ENCODE data around the gene NPPB. TPM values are rescaled to one million over a fixed set of nuclear protein-coding genes. Genes with fewer than 3 reads are reported as not detected.
A peak's percentile ranks its signal among the peaks of the same experiment; 100 is the strongest.

The NPPB gene
- total RNA-seq, 2 experiments from 2014 or later, result not detected

DNA sequence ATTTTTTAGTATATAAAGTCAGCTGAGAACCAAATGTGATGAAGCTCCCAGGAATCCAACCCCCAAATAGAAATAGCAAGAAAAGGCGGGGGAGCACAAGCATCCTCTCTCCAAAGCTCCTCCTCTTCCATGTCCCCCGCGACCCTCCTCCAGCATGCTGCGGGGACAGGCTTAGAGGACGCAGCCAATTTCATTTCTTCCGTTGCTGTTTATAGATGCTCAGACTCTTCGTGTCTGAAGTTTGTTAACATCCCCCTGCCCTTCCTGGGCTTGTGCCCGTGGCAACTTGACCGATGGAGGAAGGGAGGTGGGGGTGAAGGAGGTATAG is 10.4 kb downstream of the NPPB start:
- Mint-ChIP-seq H3K4me3 (no peak overlapping the region), H3K9me3 (no peaks in the 10 kb centered on the region), H3K4me1 (ENCODE audit: low read depth) (no peaks in the 10 kb centered on the region), H3K27ac (no peak overlapping the region), H3K27me3 (ENCODE audit: low read depth) (peaks cover 5% of the 10 kb centered on the region), H3K36me3 (ENCODE audit: low read depth) (peaks cover 11% of the 10 kb centered on the region)
- intact Hi-C loops (cut with micrococcal nuclease), result no loop called here
- DNase-seq, result no peak
- CTCF ChIA-PET, result no interaction called here

DNA sequence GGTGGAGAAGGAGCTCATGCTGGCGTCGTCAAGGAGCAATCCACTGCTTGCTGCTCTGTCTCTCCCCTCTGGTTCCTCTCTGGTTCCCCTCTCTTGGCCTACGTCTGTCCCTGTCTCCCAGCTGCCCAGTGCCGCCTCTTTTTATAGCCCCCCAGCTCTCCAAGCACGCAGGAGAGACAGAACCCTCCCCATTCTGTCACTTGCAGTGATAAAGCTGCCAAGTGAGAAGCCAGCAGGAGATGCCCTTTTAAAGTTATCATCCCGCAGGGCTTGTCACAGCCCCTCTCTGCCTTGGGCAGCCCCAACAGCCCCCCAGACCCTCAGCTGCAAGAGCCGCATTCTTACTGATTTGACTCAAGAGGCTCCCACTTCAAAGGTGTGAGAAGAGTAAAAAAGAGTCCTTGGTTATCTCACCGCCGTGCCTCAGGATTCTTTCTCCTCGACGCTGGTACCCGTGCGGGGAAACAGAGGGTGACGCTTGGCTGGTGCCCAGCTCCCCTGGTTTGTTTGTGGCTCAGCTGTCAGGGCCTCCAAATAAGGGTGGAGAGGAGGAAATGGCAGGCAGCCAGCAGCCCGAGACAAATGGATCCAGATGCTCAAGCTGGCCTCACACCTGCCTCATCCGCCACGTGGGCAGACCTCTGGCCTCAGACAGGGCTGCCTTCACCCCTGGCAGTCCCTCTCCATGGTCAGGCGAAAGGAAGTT is 10.9 kb downstream of the NPPB start, which contains the start of gene NPPA:
NPPA (minus strand) TSS at position 117 of the 706 bp plus-strand sequence; CDS start at position 18, 99 bp downstream.
- Mint-ChIP-seq H3K9me3 (no peaks in the 10 kb centered on the region), H3K4me3 (no peak within 1 kb of the TSS), H3K36me3 (ENCODE audit: low read depth) (peaks cover 11% of the 10 kb centered on the region), H3K27me3 (ENCODE audit: low read depth) (peaks cover 1% of the 10 kb centered on the region), H3K4me1 (ENCODE audit: low read depth) (no peaks in the 10 kb centered on the region), H3K27ac (no peak within 1 kb of the TSS)
- CTCF ChIA-PET, result no interaction called here
- intact Hi-C loops (cut with micrococcal nuclease), result no loop called here
- DNase-seq, result no peak

DNA sequence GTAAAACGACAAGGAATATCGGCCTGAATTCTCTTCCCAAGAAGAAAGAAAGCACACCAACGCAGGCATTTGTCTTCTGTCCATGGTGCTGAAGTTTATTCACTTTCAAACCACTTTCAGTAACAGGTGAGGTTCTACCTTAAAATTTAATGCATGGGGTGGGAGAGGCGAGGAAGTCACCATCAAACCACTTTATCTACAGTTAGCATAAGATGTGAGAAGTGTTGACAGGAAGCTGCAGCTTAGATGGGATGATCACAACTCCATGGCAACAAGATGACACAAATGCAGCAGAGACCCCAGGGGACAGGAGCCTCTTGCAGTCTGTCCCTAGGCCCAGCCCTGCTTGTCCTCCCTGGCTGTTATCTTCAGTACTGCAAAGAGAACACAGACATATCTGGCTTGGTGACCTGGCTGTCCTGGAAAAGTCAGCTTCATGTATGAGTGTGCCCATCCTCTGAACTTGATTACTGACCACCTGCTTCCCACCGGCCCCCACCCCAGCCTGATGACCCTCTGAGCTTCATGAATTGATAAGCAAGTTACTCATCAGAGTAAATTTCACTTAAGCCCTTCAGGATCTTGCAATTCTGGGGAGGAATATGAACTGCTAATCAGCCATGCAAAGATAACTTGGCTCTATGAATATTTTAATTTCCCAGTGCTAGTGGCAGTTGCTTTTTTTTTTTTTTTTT is 13.0 kb downstream of the NPPB start:
- Mint-ChIP-seq H3K4me3 (no peak overlapping the region), H3K4me1 (ENCODE audit: low read depth) (no peaks in the 10 kb centered on the region), H3K9me3 (no peaks in the 10 kb centered on the region), H3K27me3 (ENCODE audit: low read depth) (no peaks in the 10 kb centered on the region), H3K36me3 (ENCODE audit: low read depth) (peaks cover 18% of the 10 kb centered on the region), H3K27ac (no peak overlapping the region)
- intact Hi-C loops (cut with micrococcal nuclease), result no loop called here
- CTCF ChIA-PET, result interaction anchor here (1.0 kb wide), 1 partner anchor 201 kb away, joined by 3 read pairs; no protein-coding TSS in a partner anchor
- DNase-seq, result no peak

GRCh38 chr1:11842154-11843041 is 16.3 kb downstream of the NPPB start:
- Mint-ChIP-seq H3K36me3 (ENCODE audit: low read depth) (peaks cover 27% of the 10 kb centered on the region), H3K27ac (no peak overlapping the region), H3K27me3 (ENCODE audit: low read depth) (no peaks in the 10 kb centered on the region), H3K9me3 (no peaks in the 10 kb centered on the region), H3K4me3 (no peak overlapping the region), H3K4me1 (ENCODE audit: low read depth) (no peaks in the 10 kb centered on the region)
- no peak for DNase-seq
- CTCF ChIA-PET, result interaction anchor here (1.0 to 1.6 kb wide), 2 partner anchors 50 to 56 kb away, joined by 3 to 7 read pairs; no protein-coding TSS in a partner anchor
- intact Hi-C loops (cut with micrococcal nuclease), result no loop called here

- no peaks in the 10 kb centered on the region for H3K9me3 Mint-ChIP-seq
- no peak overlapping the region for H3K27ac Mint-ChIP-seq
- no peak overlapping the region for H3K4me3 Mint-ChIP-seq
- CTCF ChIA-PET, result interaction anchor here (1.3 to 1.6 kb wide), 2 partner anchors 14 to 51 kb away, joined by 3 to 7 read pairs; no protein-coding TSS in a partner anchor
- H3K36me3 Mint-ChIP-seq (ENCODE audit: low read depth), result peaks cover 27% of the 10 kb centered on the region
- intact Hi-C loops (cut with micrococcal nuclease), result no loop called here
- no peaks in the 10 kb centered on the region for H3K27me3 Mint-ChIP-seq (ENCODE audit: low read depth)
- H3K4me1 Mint-ChIP-seq (ENCODE audit: low read depth), result no peaks in the 10 kb centered on the region
- DNase-seq, result no peak
Observed at GRCh38 chr1:11841245-11842153, 17.2 kb downstream of the NPPB start.

GRCh38 chr1:11839727-11840705 is 18.7 kb downstream of the NPPB start:
- no peaks in the 10 kb centered on the region for H3K9me3 Mint-ChIP-seq
- H3K27ac Mint-ChIP-seq, result no peak overlapping the region
- DNase-seq, result no peak
- CTCF ChIA-PET, result interaction anchor here (1.3 kb wide), 1 partner anchor 12 kb away, joined by 3 read pairs; no protein-coding TSS in a partner anchor
- no peaks in the 10 kb centered on the region for H3K4me1 Mint-ChIP-seq (ENCODE audit: low read depth)
- H3K4me3 Mint-ChIP-seq, result no peak overlapping the region
- H3K27me3 Mint-ChIP-seq (ENCODE audit: low read depth), result no peaks in the 10 kb centered on the region
- H3K36me3 Mint-ChIP-seq (ENCODE audit: low read depth), result peaks cover 25% of the 10 kb centered on the region
- intact Hi-C loops (cut with micrococcal nuclease), result loop anchor here (5.0 kb wide), 1 partner anchor 127 kb away; no protein-coding TSS in a partner anchor

DNA sequence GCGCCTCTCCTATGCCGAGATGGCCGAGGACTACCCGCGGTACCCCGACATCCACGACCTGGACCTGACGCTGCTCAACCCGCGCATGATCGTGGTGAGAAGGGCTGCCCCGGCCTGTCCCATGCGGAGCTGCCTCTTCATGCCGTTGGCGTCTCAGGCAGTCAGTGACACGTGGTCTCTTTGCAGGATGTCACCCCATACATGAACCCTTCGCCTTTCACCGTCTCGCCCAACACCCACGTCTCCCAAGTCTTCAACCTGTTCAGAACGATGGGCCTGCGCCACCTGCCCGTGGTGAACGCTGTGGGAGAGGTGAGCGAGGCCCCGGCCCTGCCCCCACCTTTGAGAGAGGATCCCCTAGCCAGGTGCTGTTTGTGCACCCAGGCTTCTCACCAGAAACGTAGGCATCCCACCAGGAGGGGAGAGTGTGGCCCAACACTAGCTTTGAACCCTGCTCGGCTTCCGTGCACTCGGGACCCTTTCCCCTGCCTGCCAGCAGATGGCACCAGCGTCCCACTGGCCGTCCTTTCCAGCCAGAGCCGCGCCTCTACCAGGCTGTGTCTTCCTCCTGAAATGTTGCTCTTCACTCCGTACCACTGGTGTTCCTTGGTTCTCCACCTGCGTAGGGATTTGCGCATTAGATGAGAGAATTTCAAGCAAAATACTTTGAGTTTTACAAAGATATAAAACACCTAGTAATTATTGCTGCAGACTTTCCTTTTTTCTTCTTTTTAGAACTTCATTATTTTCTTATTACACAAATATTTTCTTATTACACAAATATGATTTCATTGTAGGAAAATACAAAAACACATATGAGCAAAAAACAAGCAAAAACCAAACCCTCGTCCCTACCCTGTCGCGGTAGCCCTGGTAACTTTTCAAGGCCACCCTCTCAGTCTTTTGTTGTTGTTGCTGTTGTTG is 20.1 kb downstream of the NPPB start:
- CTCF ChIA-PET, result interaction anchor here (0.6 to 1.4 kb wide), 16 partner anchors 13 to 430 kb away, joined by 3 to 6 read pairs (median 3); no protein-coding TSS in a partner anchor
- Mint-ChIP-seq H3K27me3 (ENCODE audit: low read depth) (no peaks in the 10 kb centered on the region), H3K9me3 (no peaks in the 10 kb centered on the region)

DNA sequence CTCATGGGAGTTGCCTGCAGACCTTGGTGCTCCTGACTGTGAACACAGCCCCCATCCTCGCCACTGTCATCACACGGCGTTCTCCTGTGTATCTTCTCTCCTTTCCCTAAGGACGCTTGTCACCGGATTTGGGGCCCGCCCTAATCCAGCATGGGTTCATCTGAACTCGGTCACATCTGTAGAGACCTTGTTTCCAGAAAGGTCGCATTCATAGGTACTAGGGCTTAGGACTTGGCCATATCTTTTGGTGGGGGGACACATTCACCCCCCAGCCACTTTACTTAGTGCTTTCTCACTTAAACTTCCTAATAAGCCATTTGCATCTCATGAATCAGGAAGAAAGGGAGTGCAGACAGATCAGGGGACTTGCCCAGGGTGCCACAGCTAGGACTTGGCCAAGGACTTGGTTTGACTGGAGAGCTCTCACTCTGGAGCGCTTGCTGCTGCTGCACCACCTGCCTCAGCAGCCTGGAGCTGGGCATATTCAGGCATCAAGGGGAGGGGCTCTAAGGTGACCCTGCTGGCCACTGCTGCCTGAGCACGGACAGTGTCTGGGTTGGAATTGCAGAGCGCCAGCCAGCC is 20.9 kb downstream of the NPPB start:
- CTCF ChIA-PET, result interaction anchor here (0.6 to 1.6 kb wide), 17 partner anchors 13 to 430 kb away, joined by 3 to 7 read pairs (median 4); no protein-coding TSS in a partner anchor
- Mint-ChIP-seq H3K4me3 (no peak overlapping the region), H3K36me3 (ENCODE audit: low read depth) (peaks cover 23% of the 10 kb centered on the region), H3K27me3 (ENCODE audit: low read depth) (no peaks in the 10 kb centered on the region), H3K9me3 (no peaks in the 10 kb centered on the region), H3K4me1 (ENCODE audit: low read depth) (no peaks in the 10 kb centered on the region), H3K27ac (no peak overlapping the region)
- no peak for DNase-seq
- intact Hi-C loops (cut with micrococcal nuclease), result loop anchor here (1.0 to 5.0 kb wide), 3 partner anchors 55 to 129 kb away; no protein-coding TSS in a partner anchor

More for the DNA sequence above, 20.1 kb downstream of the NPPB start:
- Mint-ChIP-seq H3K4me3 (no peak overlapping the region), H3K4me1 (ENCODE audit: low read depth) (no peaks in the 10 kb centered on the region), H3K36me3 (ENCODE audit: low read depth) (peaks cover 24% of the 10 kb centered on the region), H3K27ac (no peak overlapping the region)
- DNase-seq, result peak; percentile 83
- intact Hi-C loops (cut with micrococcal nuclease), result loop anchor here (1.0 to 5.0 kb wide), 3 partner anchors 55 to 129 kb away; no protein-coding TSS in a partner anchor

GRCh38 chr1:11836955-11837766 is 21.6 kb downstream of the NPPB start:
- H3K9me3 Mint-ChIP-seq, result no peaks in the 10 kb centered on the region
- DNase-seq, result no peak
- peaks cover 20% of the 10 kb centered on the region for H3K36me3 Mint-ChIP-seq (ENCODE audit: low read depth)
- no peaks in the 10 kb centered on the region for H3K27me3 Mint-ChIP-seq (ENCODE audit: low read depth)
- no peak overlapping the region for H3K27ac Mint-ChIP-seq
- CTCF ChIA-PET, result interaction anchor here (0.9 to 1.6 kb wide), 7 partner anchors 26 to 130 kb away, joined by 3 to 7 read pairs (median 4); no protein-coding TSS in a partner anchor
- H3K4me1 Mint-ChIP-seq (ENCODE audit: low read depth), result no peaks in the 10 kb centered on the region
- H3K4me3 Mint-ChIP-seq, result no peak overlapping the region
- intact Hi-C loops (cut with micrococcal nuclease), result loop anchor here (5.0 kb wide), 1 partner anchor 130 kb away; no protein-coding TSS in a partner anchor

All from activated naive CD4-positive, alpha-beta T cell treated with anti-CD3 and anti-CD28 coated beads for 36 hours (primary cell).